Measurements from ENCODE around the gene CADPS2. TPM values are rescaled to one million over a fixed set of nuclear protein-coding genes. Genes with fewer than 3 reads are reported as not detected.

The CADPS2 gene
- total and polyA plus RNA-seq, 10 of the 15 experiments (the other 5 are each of a cell fraction or from before 2014, with no cell fraction given): 0.05 to 7.5 (median 0.25) TPM

GRCh38 chr7:122549578-122549977, 336.7 kb downstream of the CADPS2 start:
- no peak overlapping the region for H3K27ac ChIP-seq (ENCODE audit: control insufficient read depth, insufficient read depth)
- SMC1A ChIA-PET (ENCODE audit: uncharacterized antibody, unreplicated experiment): interaction anchor here (0.5 to 1.6 kb wide), 6 partner anchors 10 to 610 kb away, joined by 3 read pairs; no protein-coding TSS in a partner anchor
- CTCF ChIA-PET: interaction anchor here (0.6 to 2.7 kb wide), 4 partner anchors 16 to 606 kb away, joined by 3 to 13 read pairs (median 5); no protein-coding TSS in a partner anchor
- DNase-seq (ENCODE audit: low read depth, low spot score) (no peak), FAIRE-seq (no peak), ATAC-seq (no peak)
- 77% methylated on average over 5 of the region's 5 CpGs for WGBS (ENCODE audit: insufficient coverage, insufficient replicate concordance, low lambda C conversion rate, missing lambda C conversion rate)
- no peaks in the 10 kb centered on the region for H3K36me3 ChIP-seq (ENCODE audit: control insufficient read depth in 2 of 2, insufficient read depth in 2 of 2, low read length in 1 of 2)
- H3K79me2 ChIP-seq (ENCODE audit: control insufficient read depth, insufficient read depth, low read length): no peaks in the 10 kb centered on the region
- no TSS peak for BruUV-seq (replicated peaks)
- H3K27me3 ChIP-seq (replicated peaks in 1 of 2; ENCODE audit: control insufficient read depth in 2 of 2, insufficient read depth in 2 of 2, low read length in 1 of 2): no peaks in the 10 kb centered on the region; a peak in 1 of 4 replicates
- no peak overlapping the region for H2AFZ ChIP-seq (ENCODE audit: control insufficient read depth, low read depth, low read length)
- H3K9me3 ChIP-seq (replicated peaks; ENCODE audit: control insufficient read depth, insufficient read depth, low read length): no peaks in the 10 kb centered on the region
- no peak overlapping the region for H3K4me2 ChIP-seq (ENCODE audit: control insufficient read depth, insufficient read depth)
- H3K9ac ChIP-seq (ENCODE audit: control insufficient read depth, insufficient read depth, low read length): no peak overlapping the region
- in situ Hi-C loops (cut with MboI): no loop called here
- RAD21 ChIA-PET (ENCODE audit: unreplicated experiment): interaction anchor here (1.2 to 2.6 kb wide), 6 partner anchors 8 to 818 kb away, joined by 3 to 12 read pairs (median 6); no protein-coding TSS in a partner anchor
- H3K4me1 ChIP-seq (ENCODE audit: control insufficient read depth, insufficient read depth, low read length): no peaks in the 10 kb centered on the region
- H3K4me3 ChIP-seq: no peak overlapping the region
- no peaks in the 10 kb centered on the region for H4K20me1 ChIP-seq (ENCODE audit: control insufficient read depth, insufficient read depth)
- POLR2A ChIA-PET: no interaction called here
- intact Hi-C loops (cut with micrococcal nuclease; ENCODE audit: unreplicated experiment): no loop called here
- no peak for TF ChIP-seq USF2 (IDR thresholded peaks at IDR 0.05; ENCODE audit: borderline replicate concordance, low read depth, low read length)
- no peak for TF ChIP-seq BRCA1 (IDR thresholded peaks at IDR 0.05; ENCODE audit: low read depth, low read length)
- TF ChIP-seq E2F8 (IDR thresholded peaks at IDR 0.05; ENCODE audit: low read depth, partially characterized antibody): no peak
- no peak for TF ChIP-seq NR2C2 (IDR thresholded peaks at IDR 0.05; ENCODE audit: borderline replicate concordance, control insufficient read depth, insufficient read length, low read depth)
- no peak for TF ChIP-seq IRF3 (IDR thresholded peaks at IDR 0.05)
- TF ChIP-seq EGR1 (IDR thresholded peaks at IDR 0.05; ENCODE audit: borderline replicate concordance in 1 of 2, low read depth in 2 of 2, low read length in 2 of 2): no peak
- no peak for TF ChIP-seq CREB1 (IDR thresholded peaks at IDR 0.05; ENCODE audit: low read depth)
- no peak for TF ChIP-seq MLLT1 (IDR thresholded peaks at IDR 0.05)
- TF ChIP-seq TBL1XR1 (IDR thresholded peaks at IDR 0.05; ENCODE audit: low read depth, low read length): no peak
- no peak for TF ChIP-seq BCL11A (IDR thresholded peaks at IDR 0.05; ENCODE audit: low read depth, low read length)
- no peak for TF ChIP-seq CUX1 (IDR thresholded peaks at IDR 0.05; ENCODE audit: insufficient replicate concordance, low read depth, low read length)
- TF ChIP-seq NRF1 (conservative IDR thresholded peaks at IDR 0.05; ENCODE audit: low read depth, low read length): no peak
